WTC11 (cell line): ENCODE results near the gene TMEFF1. TPM values are rescaled to one million over a fixed set of nuclear protein-coding genes. Genes with fewer than 3 reads are reported as not detected.

Experiments
- ATAC-seq: fragments of 200-7000 bp; cut with Tn5 transposase; 2 replicates; pipeline ENCODE4 v1.10.0; 2021; ENCODE audit warnings: mild to moderate bottlenecking, moderate library complexity
- CTCF ChIA-PET: fragments of 300-600 bp; sonication (Branson Sonifier 250); formaldehyde crosslinking; loops from one replicate; lab custom pipeline; 2021; ENCODE audit warnings: antibody characterized with exemption; lab: Charles Lee
- POLR2A ChIA-PET: fragments of 350-600 bp; sonication (Branson Sonifier 250); formaldehyde crosslinking; loops from one replicate; lab custom pipeline; 2021; ENCODE audit warnings: antibody characterized with exemption; lab: Charles Lee
- DNase-seq: peaks from one replicate; pipeline ENCODE4 v3.0.0; 2021; ENCODE audit warnings: low spot score
- H3K27ac Mint-ChIP-seq: 2 replicates; pipeline ENCODE4 v1.8.0; 2021; ENCODE audit warnings: mixed read lengths
- H3K27me3 Mint-ChIP-seq: 2 replicates; pipeline ENCODE4 v1.8.0; 2021; ENCODE audit warnings: low read depth, mild to moderate bottlenecking, moderate library complexity, mixed read lengths
- H3K36me3 Mint-ChIP-seq: 2 replicates; pipeline ENCODE4 v1.8.0; 2021; ENCODE audit warnings: mixed read lengths
- H3K4me1 Mint-ChIP-seq: 2 replicates; pipeline ENCODE4 v1.8.0; 2022; ENCODE audit warnings: mixed read lengths
- H3K4me3 Mint-ChIP-seq: 2 replicates; pipeline ENCODE4 v1.8.0; 2021; ENCODE audit warnings: mild to moderate bottlenecking, moderate library complexity, mixed read lengths
- H3K9me3 Mint-ChIP-seq: 2 replicates; pipeline ENCODE4 v1.8.0; 2021; ENCODE audit warnings: mixed read lengths
- ATF1 ChIP-seq: sonication (generic); formaldehyde crosslinking; IDR thresholded peaks from 2 replicates; pipeline ENCODE4 v1.8.1; 2023; ENCODE audit warnings: mild to moderate bottlenecking, moderate library complexity, missing genetic modification reagents
- ELF4 ChIP-seq: sonication (generic); formaldehyde crosslinking; IDR thresholded peaks from 2 replicates; pipeline ENCODE4 v1.8.1; 2022; ENCODE audit warnings: low read depth, mild to moderate bottlenecking, moderate library complexity, missing genetic modification reagents
- FOXJ3 ChIP-seq: sonication (generic); formaldehyde crosslinking; IDR thresholded peaks from 2 replicates; pipeline ENCODE4 v1.9.0; 2021; ENCODE audit warnings: missing genetic modification reagents, mild to moderate bottlenecking, borderline replicate concordance
- HMGXB4 ChIP-seq: sonication (generic); formaldehyde crosslinking; IDR thresholded peaks from 2 replicates; pipeline ENCODE4 v1.8.1; 2023; ENCODE audit warnings: mild to moderate bottlenecking, moderate library complexity, missing genetic modification reagents
- MLX ChIP-seq: sonication (generic); formaldehyde crosslinking; IDR thresholded peaks from 2 replicates; pipeline ENCODE4 v1.8.1; 2023; ENCODE audit warnings: mild to moderate bottlenecking, missing genetic modification reagents, moderate library complexity
- MYBL2 ChIP-seq: sonication (generic); formaldehyde crosslinking; IDR thresholded peaks from 2 replicates; pipeline ENCODE4 v1.8.1; 2023; ENCODE audit warnings: mild to moderate bottlenecking, moderate library complexity, missing genetic modification reagents
- RORB ChIP-seq: fragments of 250-450 bp; sonication (Bioruptor Pico); IDR thresholded peaks from 2 replicates; pipeline ENCODE4 v1.9.0; 2021; ENCODE audit warnings: mild to moderate bottlenecking
- TCF7 ChIP-seq: sonication (generic); formaldehyde crosslinking; IDR thresholded peaks from 2 replicates; pipeline ENCODE4 v1.8.0; 2022; ENCODE audit warnings: mild to moderate bottlenecking, low read depth, missing genetic modification reagents, moderate library complexity
- TEAD1 ChIP-seq: sonication (generic); formaldehyde crosslinking; IDR thresholded peaks from 2 replicates; pipeline ENCODE4 v1.8.0; 2022; ENCODE audit warnings: mild to moderate bottlenecking, missing genetic modification reagents
- ZBTB43 ChIP-seq: sonication (generic); formaldehyde crosslinking; IDR thresholded peaks from 2 replicates; pipeline ENCODE4 v1.8.1; 2023; ENCODE audit warnings: mild to moderate bottlenecking, missing genetic modification reagents
- ZNF416 ChIP-seq: fragments of 250-450 bp; sonication (Bioruptor Pico); IDR thresholded peaks from 2 replicates; pipeline ENCODE4 v1.9.0; 2021; ENCODE audit warnings: mild to moderate bottlenecking, inconsistent platforms
- total RNA-seq: library from RNA; stranded (reverse); gene quantifications from 3 replicates; pipeline ENCODE4 v1.2.3, GENCODE V29; 2021
- TF ChIP-seq, protein P1 (sequence below): sonication (generic); formaldehyde crosslinking; IDR thresholded peaks from 2 replicates; pipeline ENCODE4 v1.8.1; 2023; ENCODE audit warnings: mild to moderate bottlenecking, missing genetic modification reagents, borderline replicate concordance
- TF ChIP-seq, protein P2 (sequence below): fragments of 250-450 bp; sonication (Bioruptor Pico); IDR thresholded peaks from 2 replicates; pipeline ENCODE4 v1.9.0; 2021; ENCODE audit warnings: mild to moderate bottlenecking
- TF ChIP-seq, protein P3 (sequence below): fragments of 250-450 bp; sonication (Bioruptor Pico); conservative IDR thresholded peaks from 2 replicates; pipeline ENCODE4 v1.9.0; 2021; ENCODE audit warnings: mild to moderate bottlenecking
- TF ChIP-seq, protein P4 (sequence below): sonication (generic); formaldehyde crosslinking; conservative IDR thresholded peaks from 2 replicates; pipeline ENCODE4 v1.8.1; 2022; ENCODE audit warnings: mild to moderate bottlenecking, missing genetic modification reagents

Gene TMEFF1
- total RNA-seq, 1 experiment from 2014 or later, result 62.7 TPM

DNA sequence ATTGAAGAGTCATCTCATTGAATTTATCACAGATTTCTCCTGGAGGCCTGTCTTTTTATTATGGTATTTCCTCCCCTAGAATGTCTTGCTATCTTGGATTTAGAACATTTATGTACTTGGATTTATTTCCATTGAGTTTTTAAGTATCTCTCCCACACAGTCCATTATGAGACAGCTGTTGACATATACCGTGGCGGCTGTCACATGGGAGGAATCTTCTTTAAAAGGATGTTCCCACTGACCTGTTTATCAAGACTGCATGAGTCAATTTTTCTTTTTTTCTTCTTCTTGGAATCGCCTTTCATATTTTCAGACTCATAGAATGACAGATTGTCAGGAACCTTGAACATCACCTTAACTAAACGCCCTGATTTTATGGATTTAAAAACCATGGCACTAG is 102.1 kb downstream of the TMEFF1 start:
- POLR2A ChIA-PET, result no interaction called here
- no peaks in the 10 kb centered on the region for H3K9me3 Mint-ChIP-seq
- H3K36me3 Mint-ChIP-seq, result peaks cover 23% of the 10 kb centered on the region; the same call in 1 of the 2 replicates
- no peaks in the 10 kb centered on the region for H3K4me1 Mint-ChIP-seq
- no peak overlapping the region for H3K4me3 Mint-ChIP-seq
- TF ChIP-seq TCF7 (CRISPR knock-in tag), result no peak
- TF ChIP-seq, protein P1, sequence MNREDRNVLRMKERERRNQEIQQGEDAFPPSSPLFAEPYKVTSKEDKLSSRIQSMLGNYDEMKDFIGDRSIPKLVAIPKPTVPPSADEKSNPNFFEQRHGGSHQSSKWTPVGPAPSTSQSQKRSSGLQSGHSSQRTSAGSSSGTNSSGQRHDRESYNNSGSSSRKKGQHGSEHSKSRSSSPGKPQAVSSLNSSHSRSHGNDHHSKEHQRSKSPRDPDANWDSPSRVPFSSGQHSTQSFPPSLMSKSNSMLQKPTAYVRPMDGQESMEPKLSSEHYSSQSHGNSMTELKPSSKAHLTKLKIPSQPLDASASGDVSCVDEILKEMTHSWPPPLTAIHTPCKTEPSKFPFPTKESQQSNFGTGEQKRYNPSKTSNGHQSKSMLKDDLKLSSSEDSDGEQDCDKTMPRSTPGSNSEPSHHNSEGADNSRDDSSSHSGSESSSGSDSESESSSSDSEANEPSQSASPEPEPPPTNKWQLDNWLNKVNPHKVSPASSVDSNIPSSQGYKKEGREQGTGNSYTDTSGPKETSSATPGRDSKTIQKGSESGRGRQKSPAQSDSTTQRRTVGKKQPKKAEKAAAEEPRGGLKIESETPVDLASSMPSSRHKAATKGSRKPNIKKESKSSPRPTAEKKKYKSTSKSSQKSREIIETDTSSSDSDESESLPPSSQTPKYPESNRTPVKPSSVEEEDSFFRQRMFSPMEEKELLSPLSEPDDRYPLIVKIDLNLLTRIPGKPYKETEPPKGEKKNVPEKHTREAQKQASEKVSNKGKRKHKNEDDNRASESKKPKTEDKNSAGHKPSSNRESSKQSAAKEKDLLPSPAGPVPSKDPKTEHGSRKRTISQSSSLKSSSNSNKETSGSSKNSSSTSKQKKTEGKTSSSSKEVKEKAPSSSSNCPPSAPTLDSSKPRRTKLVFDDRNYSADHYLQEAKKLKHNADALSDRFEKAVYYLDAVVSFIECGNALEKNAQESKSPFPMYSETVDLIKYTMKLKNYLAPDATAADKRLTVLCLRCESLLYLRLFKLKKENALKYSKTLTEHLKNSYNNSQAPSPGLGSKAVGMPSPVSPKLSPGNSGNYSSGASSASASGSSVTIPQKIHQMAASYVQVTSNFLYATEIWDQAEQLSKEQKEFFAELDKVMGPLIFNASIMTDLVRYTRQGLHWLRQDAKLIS (CRISPR knock-in tag), result no peak
- TF ChIP-seq, all 79 proteins: peak for 0
- CTCF ChIA-PET, result no interaction called here
- Mint-ChIP-seq H3K27ac (no peak overlapping the region), H3K27me3 (no peaks in the 10 kb centered on the region)
- DNase-seq, result no peak
- ATAC-seq, result no peak

- H3K4me3 Mint-ChIP-seq, result no peak overlapping the region
- ATAC-seq, result no peak
- peaks cover 21% of the 10 kb centered on the region; the same call in 1 of the 2 replicates for H3K36me3 Mint-ChIP-seq
- no peaks in the 10 kb centered on the region for H3K27me3 Mint-ChIP-seq
- POLR2A ChIA-PET, result no interaction called here
- H3K4me1 Mint-ChIP-seq, result no peaks in the 10 kb centered on the region
- TF ChIP-seq FOXJ3 (CRISPR knock-in tag) (no peak), RORB (CRISPR knock-in tag) (no peak), ZBTB43 (CRISPR knock-in tag) (no peak), ELF4 (no peak), MYBL2 (CRISPR knock-in tag) (no peak), MLX (CRISPR knock-in tag) (no peak), HMGXB4 (CRISPR knock-in tag) (no peak), ZNF416 (CRISPR knock-in tag) (no peak), ATF1 (CRISPR knock-in tag) (no peak), TEAD1 (CRISPR knock-in tag) (no peak)
- TF ChIP-seq, protein P2, sequence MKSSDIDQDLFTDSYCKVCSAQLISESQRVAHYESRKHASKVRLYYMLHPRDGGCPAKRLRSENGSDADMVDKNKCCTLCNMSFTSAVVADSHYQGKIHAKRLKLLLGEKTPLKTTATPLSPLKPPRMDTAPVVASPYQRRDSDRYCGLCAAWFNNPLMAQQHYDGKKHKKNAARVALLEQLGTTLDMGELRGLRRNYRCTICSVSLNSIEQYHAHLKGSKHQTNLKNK, result no peak
- TF ChIP-seq, protein P3, sequence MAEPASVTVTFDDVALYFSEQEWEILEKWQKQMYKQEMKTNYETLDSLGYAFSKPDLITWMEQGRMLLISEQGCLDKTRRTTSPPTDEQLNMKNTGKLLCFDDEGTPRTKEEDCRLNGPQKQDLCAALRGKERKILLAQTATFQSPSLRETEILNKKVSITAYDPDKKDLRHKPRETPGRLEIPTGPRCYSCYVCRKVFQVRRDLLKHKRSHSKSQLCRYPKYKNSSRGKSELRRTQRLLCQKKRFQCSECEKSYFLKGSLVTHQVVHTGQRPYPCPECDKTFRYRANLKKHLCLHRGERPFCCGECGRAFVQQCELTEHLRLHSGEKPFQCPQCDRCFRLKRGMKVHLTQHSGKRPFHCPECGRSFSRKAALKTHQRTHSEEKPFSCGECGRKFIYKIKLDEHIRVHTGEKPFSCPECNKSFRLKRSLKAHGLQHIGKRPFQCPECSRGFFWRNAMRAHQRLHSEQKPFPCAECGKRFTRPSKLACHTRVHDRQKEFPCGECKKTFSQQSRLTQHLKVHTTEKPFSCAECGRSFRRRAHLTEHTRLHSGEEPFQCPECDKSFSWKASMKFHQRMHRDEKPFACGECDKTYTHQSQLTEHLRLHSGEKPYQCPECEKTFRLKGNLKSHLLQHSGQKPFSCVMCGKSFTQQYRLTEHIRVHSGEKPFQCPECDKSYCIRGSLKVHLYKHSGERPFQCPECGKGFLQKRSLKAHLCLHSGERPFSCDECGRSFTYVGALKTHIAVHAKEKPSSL (CRISPR knock-in tag), result no peak
- TF ChIP-seq, protein P1 (CRISPR knock-in tag), result no peak
- TF ChIP-seq, protein P4, sequence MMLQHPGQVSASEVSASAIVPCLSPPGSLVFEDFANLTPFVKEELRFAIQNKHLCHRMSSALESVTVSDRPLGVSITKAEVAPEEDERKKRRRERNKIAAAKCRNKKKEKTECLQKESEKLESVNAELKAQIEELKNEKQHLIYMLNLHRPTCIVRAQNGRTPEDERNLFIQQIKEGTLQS (CRISPR knock-in tag), result no peak
- TF ChIP-seq, all 79 proteins: peak for 0
- H3K27ac Mint-ChIP-seq, result no peak overlapping the region
- no peaks in the 10 kb centered on the region for H3K9me3 Mint-ChIP-seq
- no peak for DNase-seq
- CTCF ChIA-PET, result no interaction called here
These were observed 102.9 kb downstream of the TMEFF1 start for GRCh38 chr9:100575765-100576386.
